GM08714 (cell line): ENCODE results near the gene CHRD.

Experiments
- H3K4me3 ChIP-seq: fragments of 200-500 bp; sonication (Bioruptor generic); 2 replicates; pipeline ENCODE4 v1.5.1; 2014; ENCODE audit warnings: mild to moderate bottlenecking, low read length, inconsistent platforms
- ZNF274 ChIP-seq: IDR thresholded peaks from 2 replicates; pipeline ENCODE4 v1.6.1; 2012; ENCODE audit warnings: mild to moderate bottlenecking, low read depth, low read length

CHRD gene

GRCh38 chr3:184352897-184353545 is 26.8 kb upstream of the CHRD start:
- TF ChIP-seq ZNF274 = no peak
- no peak overlapping the region for H3K4me3 ChIP-seq

DNA sequence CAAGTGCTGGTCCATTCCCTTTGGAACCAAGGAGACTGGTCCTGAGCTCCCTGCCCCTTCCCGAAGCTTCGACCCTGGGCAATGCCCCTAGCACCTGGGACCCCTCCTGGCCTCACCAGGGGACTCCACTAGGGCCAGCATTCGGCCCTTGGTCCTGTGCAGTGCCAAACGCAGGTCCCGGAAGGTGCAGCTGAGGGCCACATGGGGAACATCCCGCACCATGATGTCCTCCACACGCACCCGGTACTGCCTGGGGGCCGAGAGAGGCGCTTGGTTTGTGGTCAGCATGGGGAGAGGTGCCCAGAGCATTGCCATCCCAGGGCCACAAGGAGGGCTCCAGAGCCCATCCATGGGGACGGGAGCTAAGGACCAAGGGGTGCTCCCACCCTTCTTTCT is 26.3 kb upstream of the CHRD start:
- no peak for TF ChIP-seq ZNF274
- no peak overlapping the region for H3K4me3 ChIP-seq

DNA sequence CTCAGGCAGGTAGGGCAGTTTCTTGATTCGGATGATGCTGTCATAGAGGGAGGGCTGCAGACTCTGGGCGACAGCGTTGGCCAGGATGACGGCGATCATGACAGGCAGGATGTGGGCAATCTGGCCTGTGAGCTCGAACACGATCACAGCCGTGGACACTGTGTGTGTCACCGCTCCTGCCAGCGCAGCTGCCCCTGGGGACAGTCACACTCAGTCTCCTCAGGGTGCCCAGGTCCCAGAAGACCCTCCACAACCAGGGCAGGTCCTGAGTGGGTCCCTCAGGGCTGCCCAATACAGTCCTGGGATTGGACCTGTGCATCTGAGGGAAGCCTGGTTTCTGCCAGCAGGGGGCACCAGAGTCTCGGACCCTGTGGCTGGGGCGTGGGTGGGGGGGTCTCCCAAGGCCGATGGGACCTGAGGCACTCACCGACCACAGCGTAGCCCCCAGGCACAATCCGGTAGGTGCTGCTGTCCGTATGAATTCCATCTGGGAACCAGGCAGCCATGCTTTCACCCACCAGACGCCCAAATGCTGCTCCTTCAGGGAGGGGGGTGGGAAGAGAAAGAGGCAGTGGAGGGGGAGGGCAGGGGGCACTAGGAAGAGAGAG is 25.6 kb upstream of the CHRD start:
- TF ChIP-seq ZNF274 = no peak

DNA sequence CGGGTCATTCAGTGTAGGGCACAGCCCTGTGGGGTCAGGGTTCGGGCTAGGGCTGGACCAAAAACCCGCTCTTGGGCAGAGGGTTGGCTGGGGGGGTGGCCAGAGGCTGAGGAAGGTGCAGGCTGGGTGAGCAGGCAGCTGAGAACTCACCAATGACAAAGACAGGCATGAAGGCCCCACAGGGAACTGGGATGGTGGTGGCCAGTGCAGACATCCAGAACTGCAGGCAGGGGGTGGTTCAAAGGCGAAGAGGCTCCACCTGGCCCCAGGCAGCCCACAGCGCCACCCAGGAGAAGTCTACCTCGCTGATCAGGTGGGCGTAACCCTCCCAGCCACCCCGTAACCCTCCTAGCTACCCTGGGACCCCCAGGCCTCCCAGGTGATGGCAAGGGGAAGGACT is 25.1 kb upstream of the CHRD start:
- H3K4me3 ChIP-seq = no peak overlapping the region
- TF ChIP-seq ZNF274 = no peak

More for the DNA sequence above, 25.6 kb upstream of the CHRD start:
- no peak overlapping the region for H3K4me3 ChIP-seq

DNA sequence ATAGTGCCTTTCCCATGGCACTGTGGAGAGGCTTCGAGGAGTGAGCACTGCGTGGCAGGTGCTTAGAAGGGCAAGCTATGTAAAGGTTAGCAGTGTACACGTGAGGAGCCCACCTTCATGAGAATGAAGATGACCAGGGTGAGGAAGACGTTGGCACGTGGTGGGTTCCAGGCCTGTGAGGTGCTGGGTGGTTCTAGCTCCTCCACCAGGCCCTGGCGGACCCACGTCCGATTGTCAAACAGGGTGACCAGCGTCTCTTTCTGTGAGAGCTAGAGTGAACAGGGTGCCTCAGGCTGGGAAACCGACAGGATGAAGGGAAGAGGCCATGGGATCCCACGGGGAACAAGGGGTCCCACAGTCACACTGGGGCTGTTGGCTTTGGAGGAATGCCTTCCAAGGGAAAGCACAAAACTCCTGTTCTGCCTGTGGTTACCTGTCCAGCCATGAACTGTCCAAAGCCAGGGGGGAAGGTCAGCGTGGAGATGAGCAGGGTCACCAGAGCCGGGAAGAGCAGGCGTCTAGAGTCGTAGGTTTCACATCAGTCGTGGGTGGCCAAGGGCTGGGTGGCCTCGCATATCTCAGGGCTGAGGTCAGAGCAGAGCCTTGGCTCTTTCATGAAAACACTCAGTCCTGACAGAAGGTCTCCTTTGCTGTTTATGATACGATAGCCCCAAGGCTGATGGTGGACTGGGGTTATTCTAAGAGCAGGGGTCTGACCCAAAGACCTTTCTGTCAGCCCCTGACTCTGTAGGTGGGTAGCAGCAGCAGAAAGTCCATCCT is 24.4 kb upstream of the CHRD start:
- H3K4me3 ChIP-seq = no peak overlapping the region
- TF ChIP-seq ZNF274 = no peak

GRCh38 chr3:184357248-184358123 is 22.4 kb upstream of the CHRD start:
- no peak for TF ChIP-seq ZNF274
- no peak overlapping the region for H3K4me3 ChIP-seq

GRCh38 chr3:184358124-184358767 is 21.6 kb upstream of the CHRD start:
- H3K4me3 ChIP-seq = no peak overlapping the region
- TF ChIP-seq ZNF274 = no peak

DNA sequence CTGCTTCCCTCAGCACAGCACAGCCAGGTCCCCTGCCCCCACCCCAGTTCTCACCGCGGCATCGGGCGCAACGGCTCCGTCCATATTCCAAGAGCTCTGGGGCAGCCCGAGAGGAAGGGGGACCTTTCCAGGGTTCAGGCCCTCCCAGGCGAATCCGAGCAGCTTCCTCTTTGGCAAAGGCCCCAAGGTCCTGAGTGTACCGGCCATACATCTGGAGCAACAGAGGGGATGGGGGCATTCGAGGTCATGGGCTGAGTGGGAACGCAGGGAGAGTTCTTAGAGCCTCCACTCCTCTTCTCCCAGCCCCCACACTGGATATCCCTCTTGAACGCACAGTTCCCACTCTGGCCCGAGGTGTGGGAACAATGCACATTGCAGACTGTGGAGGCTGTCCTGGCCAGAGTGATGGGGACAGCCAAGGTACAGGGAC is 20.9 kb upstream of the CHRD start:
- H3K4me3 ChIP-seq = no peak overlapping the region
- TF ChIP-seq ZNF274 = no peak

GRCh38 chr3:184359610-184360009 is 20.2 kb upstream of the CHRD start:
- H3K4me3 ChIP-seq = no peak overlapping the region

DNA sequence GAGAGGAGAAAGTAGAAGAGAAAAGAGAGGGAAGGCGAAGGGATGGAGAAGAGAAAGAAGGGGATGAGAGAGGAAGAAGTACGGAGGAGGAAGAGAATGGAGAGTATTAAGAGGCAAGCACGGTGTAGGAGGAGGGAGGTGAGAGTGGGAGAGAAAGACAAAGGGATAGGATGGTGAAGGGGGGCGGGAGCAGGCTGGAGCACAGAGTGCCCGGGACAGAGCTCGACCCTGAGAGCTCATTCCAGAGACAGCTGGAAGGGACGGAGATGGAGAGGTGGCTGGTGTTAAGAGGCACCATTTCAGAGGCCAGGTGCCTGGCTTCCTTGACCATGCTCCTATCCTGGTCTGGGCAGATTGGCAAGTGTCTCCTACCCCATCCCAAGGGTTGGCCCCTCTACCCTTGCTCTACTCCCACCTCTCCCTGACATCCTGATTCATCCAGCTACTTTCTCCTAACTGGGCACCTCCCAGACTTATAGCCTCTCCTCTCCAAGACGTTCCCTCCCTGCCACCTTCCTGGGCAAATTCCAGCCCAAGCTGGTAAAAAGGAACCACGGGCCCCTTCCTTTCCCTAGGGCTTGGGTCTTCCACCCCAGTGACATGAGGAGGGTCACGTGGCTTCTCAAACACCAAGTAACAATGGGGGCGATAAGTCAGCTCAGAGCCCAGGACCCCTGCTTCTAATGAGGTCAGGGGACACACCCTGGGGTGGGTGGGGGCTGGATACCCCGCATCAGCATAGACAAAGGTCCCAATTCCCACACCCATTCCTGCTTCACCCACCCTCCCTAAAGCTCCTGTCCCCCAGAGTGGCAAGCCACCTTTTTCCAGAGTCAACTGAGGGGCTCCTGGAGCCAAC is 19.6 kb upstream of the CHRD start:
- TF ChIP-seq ZNF274 = no peak
- no peak overlapping the region; the same call in 1 of the 2 replicates for H3K4me3 ChIP-seq

More at GRCh38 chr3:184359610-184360009, 20.2 kb upstream of the CHRD start:
- TF ChIP-seq ZNF274 = no peak

DNA sequence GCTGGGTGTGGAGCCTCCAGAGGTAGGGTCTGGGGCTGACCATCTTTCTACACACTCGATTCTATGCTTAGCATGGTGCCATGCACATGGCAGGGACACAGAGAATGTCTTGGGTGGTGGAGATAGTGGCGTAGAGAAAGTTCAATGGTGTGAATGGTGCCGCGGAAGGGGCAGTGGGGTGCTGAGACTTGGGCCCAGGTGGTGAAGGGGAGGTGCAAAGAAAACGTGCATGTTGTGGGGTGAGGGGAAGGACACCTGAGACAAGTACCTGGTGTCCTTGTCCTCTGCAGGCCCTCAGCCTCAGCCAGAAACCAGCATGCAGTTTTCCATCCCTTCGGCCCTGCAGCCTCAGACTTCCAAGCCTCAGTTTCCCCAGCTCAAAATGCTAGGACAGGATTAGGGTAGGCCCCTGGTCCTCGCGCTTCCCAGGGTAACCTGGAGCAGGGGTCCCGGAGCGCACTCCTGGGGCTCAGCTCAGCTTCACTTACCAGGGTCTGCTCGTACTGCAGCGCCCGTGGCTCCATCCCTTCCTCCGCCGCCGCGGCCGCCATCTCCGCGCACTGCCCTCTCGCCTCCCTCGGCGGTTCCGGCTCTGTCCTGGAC is 18.8 kb upstream of the CHRD start:
- peak overlapping the region; percentile 86; the same call in 1 of the 2 replicates for H3K4me3 ChIP-seq
- no peak for TF ChIP-seq ZNF274

DNA sequence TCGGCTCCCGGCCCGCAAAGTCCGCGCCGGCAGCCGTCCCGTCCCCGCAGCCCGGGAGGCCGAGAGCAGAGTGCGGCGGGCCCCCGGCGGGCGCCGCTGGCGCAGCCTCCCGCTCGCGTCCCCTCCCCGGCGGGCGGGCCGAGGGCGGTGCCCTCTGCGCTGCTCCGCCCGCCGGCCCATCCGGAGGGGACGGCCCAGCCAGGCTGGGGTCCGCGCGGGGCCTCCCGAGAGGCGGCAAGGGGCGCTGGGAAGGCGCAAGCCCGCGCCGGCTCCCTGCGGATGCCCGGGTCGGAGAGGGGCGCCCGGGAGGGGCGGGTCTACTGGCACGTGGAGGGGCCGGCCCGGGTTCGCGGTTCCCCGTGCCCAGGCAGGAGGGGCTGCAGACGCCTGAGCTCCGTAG is 18.3 kb upstream of the CHRD start, which contains the start of the genes CLCN2 and POLR2H:
CLCN2 (minus strand) TSS at position 74 of the 400 bp plus-strand sequence. CDS start 126 bp downstream, outside the sequence.
POLR2H (plus strand) TSS at position 179 of the 400 bp plus-strand sequence. CDS start 1,783 bp downstream, outside the sequence.
- H3K4me3 ChIP-seq = peak within 1 kb of the TSS; percentile 86
- TF ChIP-seq ZNF274 = no peak
